ENCODE results near the gene C12orf42.

- TF ChIP-seq POLR2A (IDR thresholded peaks at IDR 0.05; ENCODE audit: low read depth, low read length) (no peak), CTCF (IDR thresholded peaks at IDR 0.05 in 2 of 3, conservative IDR thresholded peaks at IDR 0.05 in 1 of 3; ENCODE audit: control insufficient read depth in 2 of 3, extremely low read depth in 1 of 3, insufficient read depth in 1 of 3, low read depth in 3 of 3, low read length in 3 of 3) (no peak), USF2 (IDR thresholded peaks at IDR 0.05; ENCODE audit: borderline replicate concordance, low read depth, low read length) (no peak), MEF2A (IDR thresholded peaks at IDR 0.05; ENCODE audit: insufficient read depth, low read depth, low read length) (no peak), IRF5 (IDR thresholded peaks at IDR 0.05; ENCODE audit: borderline replicate concordance) (no peak)
These were observed 178.5 kb downstream of the C12orf42 start for GRCh38 chr12:103317220-103317619.

All from GM12878 (cell line).